Tibial nerve (tissue), 4 donors: ENCODE measurements around the gene DLST. TPM values are rescaled to one million over a fixed set of nuclear protein-coding genes. Genes with fewer than 3 reads are reported as not detected.
A peak's percentile ranks its signal among the peaks of the same experiment; 100 is the strongest.

Experiments used
- DNase-seq, 2 donors: peaks; one replicate each; pipeline ENCODE4 v3.0.0-alpha.2; 2019; ENCODE audit warnings: low spot score in 2 of 2
- H3K27ac ChIP-seq, 4 donors: fragments of 200-600 bp; sonication (generic) in 3 of 4; one replicate each; pipeline ENCODE4 v1.5.1; 2017 to 2019; ENCODE audit warnings: mild to moderate bottlenecking in 1 of 4
- H3K27me3 ChIP-seq, 2 donors: fragments of 200-600 bp; sonication (generic) in 1 of 2; one replicate each; pipeline versions ENCODE4 v1.5.1 to v1.6.0; 2017 to 2019
- H3K36me3 ChIP-seq, 3 donors: fragments of 200-600 bp; sonication (generic); one replicate each; pipeline ENCODE4 v1.5.1; 2018 to 2019
- H3K4me1 ChIP-seq, 4 donors: fragments of 200-600 bp; sonication (generic) in 3 of 4; one replicate each; pipeline ENCODE4 v1.5.1; 2017 to 2019
- H3K4me3 ChIP-seq, 4 donors: fragments of 200-600 bp; sonication (generic) in 3 of 4; one replicate each; pipeline ENCODE4 v1.5.1; 2017 to 2019; ENCODE audit warnings: mild to moderate bottlenecking in 1 of 4, moderate library complexity in 1 of 4
- H3K9me3 ChIP-seq, 4 donors: fragments of 200-600 bp; sonication (generic) in 3 of 4; one replicate each; pipeline ENCODE4 v1.5.1; 2017 to 2019
- CTCF ChIP-seq, 5 experiments: fragments of 200-600 bp in 3 of 5; fragments of 450-650 bp in 2 of 5; sonication (generic) in 3 of 5; IDR thresholded peaks; one replicate each; pipeline ENCODE4 v1.5.1; 2016 to 2019; ENCODE audit warnings: antibody characterized with exemption in 5 of 5, mild to moderate bottlenecking in 3 of 5, moderate library complexity in 2 of 5
- EP300 ChIP-seq, 2 donors: sonication (generic); formaldehyde crosslinking; IDR thresholded peaks; one replicate each; pipeline ENCODE4 v1.6.1; 2017; ENCODE audit warnings: antibody characterized with exemption in 2 of 2, mild to moderate bottlenecking in 1 of 2
- POLR2A ChIP-seq, 2 donors: fragments of 450-650 bp; IDR thresholded peaks; one replicate each; pipeline ENCODE4 v1.6.1; 2017; ENCODE audit warnings: antibody characterized with exemption in 2 of 2, mild to moderate bottlenecking in 2 of 2, moderate library complexity in 2 of 2
- WGBS, 2 donors: methylation state at CpG; one replicate each; pipeline ENCODE4 v1.1.5; 2018; 5-methylcytosine and 5-hydroxymethylcytosine counted together
- total RNA-seq, 4 donors: library from RNA; depleted of rRNA; stranded (reverse); fragments of >200 nt; gene quantifications; one replicate each; pipeline ENCODE4 v1.1.0, GENCODE V29; 2016

Gene DLST
- total RNA-seq, 4 donors from 2014 or later = 73.5 to 94.8 (median 87.2) TPM

- WGBS, 2 donors = 38 to 42% methylated on average over 2 of the region's 2 CpGs
- H3K4me1 ChIP-seq = peaks cover 0 to 19% (median 7%) of the 10 kb centered on the region in 4 donors
- H3K4me3 ChIP-seq = no peak overlapping the region
- DNase-seq = no peak
- peak overlapping the region in 3 of 4 donors; percentile 32 to 59 (median 54) for H3K27ac ChIP-seq
- no peaks in the 10 kb centered on the region for H3K27me3 ChIP-seq
- TF ChIP-seq EP300 (IDR thresholded peaks at IDR 0.05) (no peak), POLR2A (IDR thresholded peaks at IDR 0.05) (no peak), CTCF (IDR thresholded peaks at IDR 0.05) (no peak)
- peaks cover 0 to 30% (median 0%) of the 10 kb centered on the region in 3 donors for H3K36me3 ChIP-seq
- no peaks in the 10 kb centered on the region for H3K9me3 ChIP-seq
These were observed 43.5 kb upstream of the DLST start for GRCh38 chr14:74838166-74838565.

DNA sequence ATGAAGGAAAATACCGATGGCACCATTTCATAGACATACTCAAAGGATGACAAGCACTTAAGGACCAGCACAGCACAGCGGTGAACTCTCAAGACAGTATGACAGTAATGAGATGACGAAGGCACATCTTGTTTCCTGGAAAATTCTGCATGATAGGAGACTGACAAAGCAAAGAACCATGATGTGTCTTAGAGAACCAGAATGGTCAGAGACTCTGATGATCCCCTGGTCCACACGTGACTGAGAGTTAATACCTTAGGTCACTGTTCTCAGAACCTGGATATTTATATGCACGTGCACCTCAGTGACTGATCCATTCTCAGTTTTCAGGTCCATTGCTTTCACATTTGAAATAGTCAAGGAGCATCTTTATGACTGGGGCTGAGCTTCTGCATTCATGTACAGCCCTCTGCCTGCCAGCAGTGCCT lies 41.1 kb upstream of the DLST start:
- Histone ChIP-seq H3K4me1 (peaks cover 0 to 29% (median 7%) of the 10 kb centered on the region in 4 donors), H3K36me3 (peaks cover 0 to 18% (median 0%) of the 10 kb centered on the region in 3 donors)
- 95 to 97% methylated on average over 5 of the region's 5 CpGs for WGBS, 2 donors

GRCh38 chr14:74841230-74842207 lies 40.2 kb upstream of the DLST start:
- no peak for DNase-seq
- peaks cover 0 to 12% (median 0%) of the 10 kb centered on the region in 3 donors for H3K36me3 ChIP-seq
- no peak overlapping the region for H3K4me3 ChIP-seq
- H3K4me1 ChIP-seq = peaks cover 0 to 33% (median 4%) of the 10 kb centered on the region in 4 donors
- peak overlapping the region in 1 of 4 donors; percentile 21 for H3K27ac ChIP-seq
- no peak for TF ChIP-seq CTCF (IDR thresholded peaks at IDR 0.05)
- TF ChIP-seq EP300 (IDR thresholded peaks at IDR 0.05) = no peak
- no peak for TF ChIP-seq POLR2A (IDR thresholded peaks at IDR 0.05)
- H3K9me3 ChIP-seq = no peaks in the 10 kb centered on the region
- WGBS, 2 donors = 87 to 90% methylated on average over 4 of the region's 4 CpGs
- no peaks in the 10 kb centered on the region for H3K27me3 ChIP-seq

More for the DNA sequence above, 41.1 kb upstream of the DLST start:
- no peaks in the 10 kb centered on the region for H3K27me3 ChIP-seq
- no peak for DNase-seq
- H3K4me3 ChIP-seq = no peak overlapping the region
- TF ChIP-seq POLR2A (IDR thresholded peaks at IDR 0.05) (no peak), CTCF (IDR thresholded peaks at IDR 0.05) (no peak), EP300 (IDR thresholded peaks at IDR 0.05) (no peak)
- H3K27ac ChIP-seq = peak overlapping the region in 1 of 4 donors; percentile 21
- no peaks in the 10 kb centered on the region for H3K9me3 ChIP-seq

DNA sequence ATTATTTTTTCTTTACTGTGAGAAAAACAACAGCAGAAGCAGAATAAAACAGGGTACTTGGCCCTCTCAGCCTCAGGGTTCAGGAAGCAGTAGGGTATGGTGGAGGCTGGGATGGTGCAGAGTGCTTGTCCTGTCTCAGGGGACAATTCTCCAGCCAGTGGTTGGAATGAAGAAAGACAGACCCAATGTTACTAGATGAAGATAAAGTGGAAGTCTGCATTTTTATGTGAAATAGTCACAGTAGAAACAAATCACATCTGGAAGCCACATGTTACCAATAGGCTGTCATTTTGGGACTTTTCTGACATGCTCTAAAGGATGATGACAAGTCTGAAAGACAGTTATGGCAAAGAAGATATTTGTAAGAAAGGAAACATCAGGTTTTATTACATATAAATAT lies 38.1 kb upstream of the DLST start:
- peak in 1 of 2 donors; percentile 26 for DNase-seq
- TF ChIP-seq EP300 (IDR thresholded peaks at IDR 0.05) = no peak
- TF ChIP-seq CTCF (IDR thresholded peaks at IDR 0.05) = no peak
- no peak for TF ChIP-seq POLR2A (IDR thresholded peaks at IDR 0.05)
- Histone ChIP-seq H3K9me3 (no peaks in the 10 kb centered on the region), H3K27me3 (no peaks in the 10 kb centered on the region), H3K27ac (no peak overlapping the region), H3K36me3 (peaks cover 0 to 12% (median 0%) of the 10 kb centered on the region in 3 donors), H3K4me3 (no peak overlapping the region), H3K4me1 (peaks cover 0 to 26% (median 2%) of the 10 kb centered on the region in 4 donors)

DNA sequence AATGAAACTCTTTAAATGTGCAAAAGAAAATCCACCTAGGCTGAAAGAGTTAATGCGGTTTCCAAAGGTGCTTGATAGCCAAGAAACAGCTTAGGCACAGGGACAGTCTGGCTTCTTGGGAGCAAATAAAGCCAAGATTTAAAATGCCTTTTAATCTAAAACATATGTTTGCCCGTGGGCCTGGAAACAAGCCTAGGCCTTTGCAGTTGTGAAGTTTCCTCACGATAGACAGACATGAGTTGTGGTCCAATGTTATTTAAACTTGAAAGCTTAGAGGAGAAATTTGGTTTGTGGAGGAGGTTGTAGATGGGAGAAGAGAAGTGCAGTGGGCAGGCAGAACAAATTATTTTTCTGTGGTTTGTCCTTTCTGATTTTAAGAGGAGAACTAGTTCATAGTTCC lies 35.5 kb upstream of the DLST start:
- Histone ChIP-seq H3K27ac (no peak overlapping the region), H3K36me3 (peaks cover 0 to 1% (median 0%) of the 10 kb centered on the region in 3 donors), H3K27me3 (no peaks in the 10 kb centered on the region), H3K4me1 (peaks cover 0 to 26% (median 1%) of the 10 kb centered on the region in 4 donors), H3K4me3 (no peak overlapping the region), H3K9me3 (no peaks in the 10 kb centered on the region)
- WGBS, 2 donors = 41 to 57% methylated on average over 3 of the region's 3 CpGs
- TF ChIP-seq POLR2A (IDR thresholded peaks at IDR 0.05) = no peak
- peak in 1 of 2 donors; percentile 18 for TF ChIP-seq EP300 (IDR thresholded peaks at IDR 0.05)
- peak in 1 of 2 donors; percentile 23 for DNase-seq
